Daoy (cell line): Measurements from ENCODE around the gene SLC35G6. TPM values are rescaled to one million over a fixed set of nuclear protein-coding genes. Genes with fewer than 3 reads are reported as not detected.
A peak's percentile ranks its signal among the peaks of the same experiment; 100 is the strongest.

Source experiments
- DNase-seq: peaks from one replicate; pipeline ENCODE4 v3.0.0-alpha.2; 2015; ENCODE audit warnings: low read depth
- total RNA-seq: library from RNA; depleted of rRNA; stranded (reverse); fragments of >200 nt; shearing (Covaris generic); gene quantifications from 2 replicates; pipeline ENCODE4 v1.2.3, GENCODE V29; 2014; rRNA removed

Gene SLC35G6
- total RNA-seq, 1 experiment from 2014 or later: 0.06 TPM

DNA sequence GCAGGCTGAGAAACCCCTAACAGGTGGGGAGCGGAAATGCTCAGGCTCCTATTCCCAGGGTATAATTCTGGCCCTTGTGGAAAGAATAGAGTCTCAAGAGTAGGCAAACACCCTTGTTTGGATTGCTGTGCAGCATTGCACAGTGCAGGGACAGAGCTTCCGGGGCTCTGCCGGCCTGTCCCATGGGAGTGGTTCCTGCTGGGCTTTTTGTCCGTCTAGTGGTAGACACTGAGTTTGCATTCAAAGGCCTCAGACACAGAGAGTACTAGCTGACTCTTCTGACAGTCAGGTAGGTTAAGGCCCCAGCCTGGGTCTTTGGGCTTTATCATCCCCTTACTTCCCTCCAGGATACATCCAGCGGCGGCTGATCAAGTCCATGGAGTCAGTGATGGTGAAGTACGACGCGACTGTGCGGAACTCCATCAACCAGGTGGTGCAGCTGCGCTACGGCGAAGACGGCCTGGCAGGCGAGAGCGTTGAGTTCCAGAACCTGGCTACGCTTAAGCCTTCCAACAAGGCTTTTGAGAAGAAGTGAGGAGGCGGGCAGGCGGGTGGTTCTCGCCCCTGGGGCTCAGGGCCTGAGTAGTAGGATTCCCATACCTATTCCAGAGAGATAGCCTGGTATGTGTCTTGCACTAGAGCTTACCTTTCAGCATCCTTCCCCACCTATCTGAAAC, 21.1 kb downstream of the SLC35G6 start:
- DNase-seq: no peak

DNA sequence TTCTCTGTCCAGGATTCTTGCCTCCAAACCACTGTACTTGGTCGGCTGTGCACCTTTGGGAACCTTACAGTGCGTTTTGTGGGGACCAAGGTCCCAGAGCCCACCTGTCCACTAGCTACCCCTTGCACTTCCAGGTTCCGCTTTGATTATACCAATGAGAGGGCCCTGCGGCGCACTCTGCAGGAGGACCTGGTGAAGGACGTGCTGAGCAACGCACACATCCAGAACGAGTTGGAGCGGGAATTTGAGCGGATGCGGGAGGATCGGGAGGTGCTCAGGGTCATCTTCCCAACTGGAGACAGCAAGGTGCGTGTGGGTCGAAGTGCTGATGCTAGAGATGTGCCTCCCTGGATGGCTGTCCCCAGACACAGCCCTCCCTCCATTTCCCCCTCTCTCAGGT, 21.7 kb downstream of the SLC35G6 start:
- no peak for DNase-seq

DNA sequence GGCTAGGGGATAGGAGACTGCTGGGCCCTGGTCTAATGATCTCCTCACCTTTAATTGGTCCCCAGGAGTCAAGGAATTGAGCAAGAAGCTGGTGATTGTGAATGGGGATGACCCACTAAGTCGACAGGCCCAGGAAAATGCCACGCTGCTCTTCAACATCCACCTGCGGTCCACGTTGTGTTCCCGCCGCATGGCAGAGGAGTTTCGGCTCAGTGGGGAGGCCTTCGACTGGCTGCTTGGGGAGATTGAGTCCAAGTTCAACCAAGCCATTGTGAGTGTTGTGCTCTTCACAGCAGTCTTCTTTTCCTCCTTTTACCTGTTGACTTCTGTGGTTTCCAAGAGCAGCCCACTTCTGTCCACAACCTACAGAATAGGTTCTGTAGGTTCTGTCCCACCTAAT, 22.3 kb downstream of the SLC35G6 start:
- DNase-seq: no peak

DNA sequence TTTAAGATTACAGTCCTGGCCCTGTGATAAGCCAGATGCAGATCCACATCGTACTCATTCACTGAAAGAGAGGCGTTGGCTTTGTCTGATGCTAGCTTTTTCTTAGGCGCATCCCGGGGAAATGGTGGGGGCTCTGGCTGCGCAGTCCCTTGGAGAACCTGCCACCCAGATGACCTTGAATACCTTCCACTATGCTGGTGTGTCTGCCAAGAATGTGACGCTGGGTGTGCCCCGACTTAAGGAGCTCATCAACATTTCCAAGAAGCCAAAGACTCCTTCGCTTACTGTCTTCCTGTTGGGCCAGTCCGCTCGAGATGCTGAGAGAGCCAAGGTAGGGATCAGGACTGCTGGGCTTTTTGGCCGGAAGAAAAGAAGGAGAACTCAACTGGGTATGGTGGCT, 26.9 kb downstream of the SLC35G6 start:
- no peak for DNase-seq

DNA sequence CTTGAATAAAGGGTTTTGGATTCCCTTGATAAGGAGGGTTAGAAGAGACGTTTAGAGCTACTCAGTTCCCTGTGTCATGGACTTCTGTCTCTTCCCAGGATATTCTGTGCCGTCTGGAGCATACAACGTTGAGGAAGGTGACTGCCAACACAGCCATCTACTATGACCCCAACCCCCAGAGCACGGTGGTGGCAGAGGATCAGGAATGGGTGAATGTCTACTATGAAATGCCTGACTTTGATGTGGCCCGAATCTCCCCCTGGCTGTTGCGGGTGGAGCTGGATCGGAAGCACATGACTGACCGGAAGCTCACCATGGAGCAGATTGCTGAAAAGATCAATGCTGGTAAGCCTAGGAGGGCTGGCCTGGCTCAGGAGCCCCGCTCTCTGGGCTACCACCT, 27.6 kb downstream of the SLC35G6 start:
- no peak for DNase-seq

DNA sequence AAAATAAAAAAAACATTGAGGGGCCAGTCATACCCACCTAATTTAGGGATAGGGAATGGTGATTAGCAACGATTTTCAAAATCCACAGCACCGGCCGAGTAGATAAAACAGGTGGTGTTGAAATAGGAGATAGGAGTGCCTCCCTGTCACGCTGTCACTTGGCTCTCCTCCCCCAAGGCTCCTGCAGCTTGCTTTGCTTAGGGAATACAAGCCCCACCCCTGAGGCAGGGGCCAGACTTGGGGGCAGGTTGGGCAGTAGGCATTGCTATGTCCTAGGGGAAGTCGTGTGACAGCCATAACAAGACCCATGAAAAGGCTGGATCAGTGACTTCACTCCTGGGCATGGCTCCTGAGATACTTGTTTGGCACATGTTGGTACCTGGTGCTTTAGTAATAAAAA, 28.7 kb downstream of the SLC35G6 start:
- no peak for DNase-seq

DNA sequence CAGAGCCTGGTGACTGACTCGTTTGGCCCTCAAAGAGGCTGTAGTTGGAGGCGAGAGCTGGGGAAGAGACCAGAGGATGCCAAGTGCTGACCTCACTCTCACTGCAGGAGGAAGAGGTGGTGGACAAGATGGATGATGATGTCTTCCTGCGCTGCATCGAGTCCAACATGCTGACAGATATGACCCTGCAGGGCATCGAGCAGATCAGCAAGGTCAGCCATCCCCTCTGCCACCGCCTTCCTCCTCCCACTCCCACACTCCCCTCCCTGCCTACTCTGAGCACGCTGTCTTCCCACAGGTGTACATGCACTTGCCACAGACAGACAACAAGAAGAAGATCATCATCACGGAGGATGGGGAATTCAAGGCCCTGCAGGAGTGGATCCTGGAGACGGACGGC, 29.9 kb downstream of the SLC35G6 start:
- no peak for DNase-seq

DNA sequence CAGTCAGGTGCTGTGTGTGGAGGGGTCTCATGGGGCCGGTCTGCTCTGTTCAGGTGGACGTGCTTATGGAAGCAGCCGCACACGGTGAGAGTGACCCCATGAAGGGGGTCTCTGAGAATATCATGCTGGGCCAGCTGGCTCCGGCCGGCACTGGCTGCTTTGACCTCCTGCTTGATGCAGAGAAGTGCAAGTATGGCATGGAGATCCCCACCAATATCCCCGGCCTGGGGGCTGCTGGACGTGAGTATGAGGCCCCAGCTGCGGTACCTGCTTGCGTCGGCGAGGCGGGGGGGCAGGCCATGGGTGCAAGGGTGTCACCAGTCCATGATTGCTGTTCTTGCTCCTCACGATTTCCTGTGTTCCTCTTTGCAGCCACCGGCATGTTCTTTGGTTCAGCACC, 30.9 kb downstream of the SLC35G6 start:
- no peak for DNase-seq

DNA sequence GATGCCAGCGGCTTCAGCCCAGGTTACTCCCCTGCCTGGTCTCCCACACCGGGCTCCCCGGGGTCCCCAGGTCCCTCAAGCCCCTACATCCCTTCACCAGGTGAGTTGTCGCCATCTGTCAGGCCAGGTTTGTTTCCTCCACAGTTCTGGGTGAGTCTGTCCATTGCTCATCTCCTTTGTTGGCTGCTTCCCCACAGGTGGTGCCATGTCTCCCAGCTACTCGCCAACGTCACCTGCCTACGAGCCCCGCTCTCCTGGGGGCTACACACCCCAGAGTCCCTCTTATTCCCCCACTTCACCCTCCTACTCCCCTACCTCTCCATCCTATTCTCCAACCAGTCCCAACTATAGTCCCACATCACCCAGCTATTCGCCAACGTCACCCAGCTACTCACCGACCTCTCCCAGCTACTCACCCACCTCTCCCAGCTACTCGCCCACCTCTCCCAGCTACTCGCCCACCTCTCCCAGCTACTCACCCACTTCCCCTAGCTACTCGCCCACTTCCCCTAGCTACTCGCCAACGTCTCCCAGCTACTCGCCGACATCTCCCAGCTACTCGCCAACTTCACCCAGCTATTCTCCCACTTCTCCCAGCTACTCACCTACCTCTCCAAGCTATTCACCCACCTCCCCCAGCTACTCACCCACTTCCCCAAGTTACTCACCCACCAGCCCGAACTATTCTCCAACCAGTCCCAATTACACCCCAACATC, 31.7 kb downstream of the SLC35G6 start:
- DNase-seq: no peak

DNA sequence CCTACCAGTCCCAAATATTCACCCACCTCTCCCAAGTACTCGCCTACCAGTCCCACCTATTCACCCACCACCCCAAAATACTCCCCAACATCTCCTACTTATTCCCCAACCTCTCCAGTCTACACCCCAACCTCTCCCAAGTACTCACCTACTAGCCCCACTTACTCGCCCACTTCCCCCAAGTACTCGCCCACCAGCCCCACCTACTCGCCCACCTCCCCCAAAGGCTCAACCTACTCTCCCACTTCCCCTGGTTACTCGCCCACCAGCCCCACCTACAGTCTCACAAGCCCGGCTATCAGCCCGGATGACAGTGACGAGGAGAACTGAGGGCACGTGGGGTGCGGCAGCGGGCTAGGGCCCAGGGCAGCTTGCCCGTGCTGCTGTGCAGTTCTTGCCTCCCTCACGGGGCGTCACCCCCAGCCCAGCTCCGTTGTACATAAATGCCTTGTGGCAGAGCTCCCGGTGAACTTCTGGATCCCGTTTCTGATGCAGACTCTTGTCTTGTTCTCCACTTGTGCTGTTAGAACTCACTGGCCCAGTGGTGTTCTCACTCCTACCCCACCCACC, 32.7 kb downstream of the SLC35G6 start:
- DNase-seq: no peak

DNA sequence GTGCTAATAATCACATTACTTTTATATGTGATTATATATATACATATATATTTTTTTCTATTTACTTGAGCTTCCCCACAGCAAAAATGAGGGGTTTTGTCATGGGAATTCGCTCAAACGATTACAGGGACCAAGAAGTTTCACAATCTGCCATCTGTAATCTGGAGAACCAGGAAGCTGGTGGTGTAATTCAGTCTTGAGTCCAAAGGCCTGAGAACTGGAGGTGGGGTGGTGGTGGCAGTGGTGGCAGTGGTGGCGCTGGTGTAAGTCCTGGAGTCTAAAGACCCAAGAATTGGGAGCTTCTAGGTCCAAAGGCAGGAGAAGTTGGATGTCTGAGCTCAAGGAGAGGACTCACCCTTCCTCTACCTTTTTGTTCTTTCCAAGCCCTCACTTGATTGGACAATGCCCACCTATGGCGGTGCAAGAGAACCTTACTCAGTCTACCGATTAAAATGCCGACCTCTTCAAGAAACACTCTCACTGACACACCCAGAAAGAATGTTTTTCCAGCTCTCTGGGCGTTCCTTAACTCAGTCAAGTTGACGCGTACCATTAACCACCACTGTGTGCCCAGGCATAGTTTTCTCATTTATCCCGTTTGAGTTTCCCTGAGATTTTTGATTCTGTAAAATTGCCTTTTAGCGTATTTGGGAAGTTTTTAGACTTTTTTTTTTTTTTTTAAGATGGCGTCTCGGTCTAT, 34.8 kb downstream of the SLC35G6 start:
- no peak for DNase-seq

DNA sequence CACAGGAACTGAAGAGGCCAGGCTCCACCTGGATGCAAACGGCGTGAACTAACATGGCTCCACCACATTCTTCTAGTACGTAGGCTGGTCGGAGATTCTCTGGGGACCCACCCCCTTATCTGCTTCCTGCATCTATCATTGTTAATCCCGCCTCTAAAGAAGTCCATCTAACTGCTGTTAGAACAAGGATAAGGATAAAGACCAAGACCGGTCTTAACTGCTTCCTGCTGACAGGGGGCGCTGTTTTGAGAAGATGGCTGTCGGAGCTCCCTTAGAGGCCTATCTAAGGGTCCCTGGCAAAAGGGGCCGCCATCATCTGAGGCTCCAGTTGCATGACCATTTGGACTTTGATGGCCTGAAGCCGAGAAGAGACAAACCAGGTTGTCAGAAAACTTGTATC, 41.8 kb downstream of the SLC35G6 start:
- peak; percentile 34 for DNase-seq

DNA sequence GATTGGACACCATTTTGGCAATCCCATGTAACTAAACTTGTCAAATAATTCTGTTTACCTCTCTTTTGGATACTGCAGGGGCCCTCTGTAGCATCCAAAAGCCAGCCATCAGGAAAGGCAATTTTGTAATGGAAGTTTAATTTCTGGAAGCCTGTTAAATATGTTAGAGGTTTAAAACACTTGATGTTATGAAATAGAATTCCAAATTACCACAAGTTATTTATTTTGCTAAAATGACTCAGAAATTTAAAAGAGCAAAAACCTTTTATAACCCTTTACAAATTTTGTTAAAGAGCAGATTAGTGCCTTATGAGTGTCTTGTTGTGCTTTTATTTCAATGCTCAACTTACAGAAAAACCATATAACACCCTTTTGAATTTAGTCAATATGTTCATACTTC, 47.6 kb downstream of the SLC35G6 start:
- no peak for DNase-seq

DNA sequence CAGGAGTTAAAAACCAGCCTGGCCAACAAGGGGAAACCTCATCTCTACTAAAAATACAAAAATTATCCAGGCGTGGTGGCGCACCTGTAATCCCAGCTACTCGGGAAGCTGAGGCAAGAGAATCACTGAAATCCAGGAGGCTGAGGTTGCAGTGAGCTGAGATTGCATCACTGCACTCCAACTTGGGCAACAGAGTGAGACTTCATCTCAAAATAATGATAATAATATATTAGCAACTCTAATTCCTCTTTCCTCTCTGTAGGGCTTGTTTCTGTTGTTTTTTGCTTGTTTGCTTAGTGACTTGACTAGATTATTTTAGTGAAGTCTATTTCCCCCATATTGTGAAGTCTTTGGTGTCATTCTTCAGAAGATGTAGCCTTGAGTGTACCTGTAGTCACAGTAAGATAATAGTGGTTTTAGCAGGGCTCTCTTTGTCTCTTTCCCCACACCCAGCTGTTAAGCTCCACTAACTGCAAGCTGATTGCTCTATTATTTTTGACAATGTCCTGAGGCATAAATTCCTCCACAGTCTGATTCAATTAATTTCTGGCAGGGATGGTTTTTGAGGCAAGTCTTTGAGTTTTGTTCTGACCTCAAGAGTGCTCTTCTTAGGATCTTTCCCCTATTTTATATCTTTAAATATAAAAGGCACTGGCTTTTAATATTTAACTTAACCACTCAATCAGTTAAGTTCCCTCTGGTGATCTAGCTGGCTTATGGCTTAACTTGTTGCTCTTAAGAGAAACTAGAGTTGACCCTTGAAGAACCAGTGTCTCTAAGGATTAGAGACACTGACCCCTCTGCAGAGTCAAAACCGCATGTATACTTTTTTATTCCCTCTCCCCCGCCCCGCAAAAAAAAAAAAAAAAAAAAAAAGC, 49.0 kb downstream of the SLC35G6 start:
- no peak for DNase-seq

Other genes with a start within 250 kb of the SLC35G6 start
- 22.2 and 42.7 TPM in 2 replicates for gene DVL2, start 246.9 kb upstream of the SLC35G6 start, total RNA-seq
- gene PHF23, start 242.0 kb upstream of the SLC35G6 start, total RNA-seq: 44.5 and 54.8 TPM in 2 replicates
- 108 and 113 TPM in 2 replicates for gene GABARAP, start 239.0 kb upstream of the SLC35G6 start, total RNA-seq
- gene CTDNEP1, start 229.7 kb upstream of the SLC35G6 start, total RNA-seq: 25.5 and 27.6 TPM in 2 replicates
- gene ELP5, start 229.2 kb upstream of the SLC35G6 start, total RNA-seq: 34.9 and 50.3 TPM in 2 replicates
- not detected in 2 replicates for gene CLDN7, start 219.0 kb upstream of the SLC35G6 start, total RNA-seq
- gene SLC2A4, start 199.7 kb upstream of the SLC35G6 start, total RNA-seq: 0.06 TPM in 1 of 2 replicates, not detected in the other
- gene YBX2, start 186.8 kb upstream of the SLC35G6 start, total RNA-seq: 0.15 and 2.4 TPM in 2 replicates
- 861 and 1,090 TPM in 2 replicates for gene EIF5A, start 173.8 kb upstream of the SLC35G6 start, total RNA-seq
- gene GPS2, start 166.1 kb upstream of the SLC35G6 start, total RNA-seq: 84.3 and 91.6 TPM in 2 replicates
- gene NEURL4, start 152.1 kb upstream of the SLC35G6 start, total RNA-seq: 15.3 and 17.0 TPM in 2 replicates
- 2.7 TPM in 1 of 2 replicates, not detected in the other for gene ACAP1, start 144.9 kb upstream of the SLC35G6 start, total RNA-seq
- gene KCTD11, start 129.3 kb upstream of the SLC35G6 start, total RNA-seq: 2.1 and 3.7 TPM in 2 replicates
- gene TMEM95, start 126.3 kb upstream of the SLC35G6 start, total RNA-seq: not detected in 2 replicates
- 2.6 and 4.5 TPM in 2 replicates for gene TNK1, start 100.4 kb upstream of the SLC35G6 start, total RNA-seq
- 14.1 TPM in 2 replicates for gene PLSCR3, start 86.9 kb upstream of the SLC35G6 start, total RNA-seq
- gene TMEM256, start 77.3 kb upstream of the SLC35G6 start, total RNA-seq: 43.7 and 68.8 TPM in 2 replicates
- 1.4 and 1.9 TPM in 2 replicates for gene NLGN2, start 73.6 kb upstream of the SLC35G6 start, total RNA-seq
- gene SPEM1, start 61.1 kb upstream of the SLC35G6 start, total RNA-seq: not detected in 2 replicates
- not detected in 2 replicates for gene SPEM2, start 55.8 kb upstream of the SLC35G6 start, total RNA-seq
- gene SPEM3, start 52.6 kb upstream of the SLC35G6 start, total RNA-seq: not detected in 2 replicates
- gene TMEM102, start 46.0 kb upstream of the SLC35G6 start, total RNA-seq: 2.3 and 6.6 TPM in 2 replicates
- gene FGF11, start 41.9 kb upstream of the SLC35G6 start, total RNA-seq: 1.5 and 3.0 TPM in 2 replicates
- gene CHRNB1, start 36.4 kb upstream of the SLC35G6 start, total RNA-seq: 7.0 and 8.6 TPM in 2 replicates
- 6.1 and 6.5 TPM in 2 replicates for gene ZBTB4, start 1.8 kb upstream of the SLC35G6 start, total RNA-seq
- gene POLR2A, start 2.9 kb downstream of the SLC35G6 start, total RNA-seq: 56.2 and 74.4 TPM in 2 replicates
- 1.6 and 6.4 TPM in 2 replicates for gene TNFSF12, start 67.6 kb downstream of the SLC35G6 start, total RNA-seq
- 1.9 TPM in 1 of 2 replicates, not detected in the other for gene TNFSF13, start 77.3 kb downstream of the SLC35G6 start, total RNA-seq
- gene SENP3, start 80.5 kb downstream of the SLC35G6 start, total RNA-seq: 92.2 and 104 TPM in 2 replicates
- gene CD68, start 98.2 kb downstream of the SLC35G6 start, total RNA-seq: 13.8 and 15.0 TPM in 2 replicates
- 183 and 266 TPM in 2 replicates for gene MPDU1, start 102.4 kb downstream of the SLC35G6 start, total RNA-seq
- gene SOX15, start 108.6 kb downstream of the SLC35G6 start, total RNA-seq: 0.57 TPM in 1 of 2 replicates, not detected in the other
- 60.5 and 87.4 TPM in 2 replicates for gene FXR2, start 133.5 kb downstream of the SLC35G6 start, total RNA-seq
- gene SAT2, start 146.4 kb downstream of the SLC35G6 start, total RNA-seq: 24.0 and 71.8 TPM in 2 replicates
- 0.69 TPM in 1 of 2 replicates, not detected in the other for gene SHBG, start 148.7 kb downstream of the SLC35G6 start, total RNA-seq
- gene ATP1B2, start 169.5 kb downstream of the SLC35G6 start, total RNA-seq: not detected in 2 replicates
- gene TP53, start 206.0 kb downstream of the SLC35G6 start, total RNA-seq: 47.8 and 70.9 TPM in 2 replicates
- gene WRAP53, start 207.0 kb downstream of the SLC35G6 start, total RNA-seq: 33.7 and 41.4 TPM in 2 replicates
- 1.0 and 2.1 TPM in 2 replicates for gene EFNB3, start 223.8 kb downstream of the SLC35G6 start, total RNA-seq
- under 0.01 TPM in 1 of 2 replicates, not detected in the other for gene DNAH2, start 236.3 kb downstream of the SLC35G6 start, total RNA-seq